Ascending aorta (tissue), 2 donors: ENCODE measurements around the gene P4HTM. TPM values are rescaled to one million over a fixed set of nuclear protein-coding genes. Genes with fewer than 3 reads are reported as not detected.

Source experiments
- DNase-seq, 2 donors: peaks; one replicate each; pipeline ENCODE4 v3.0.0-alpha.2; 2019; ENCODE audit warnings: low spot score in 2 of 2
- H3K27ac ChIP-seq, 2 donors: fragments of 200-600 bp; sonication (generic); one replicate each; pipeline ENCODE4 v1.5.1; 2016 to 2017; ENCODE audit warnings: mild to moderate bottlenecking in 1 of 2
- H3K27me3 ChIP-seq: fragments of 200-600 bp; sonication (generic); one replicate; pipeline ENCODE4 v1.5.1; 2017
- H3K36me3 ChIP-seq, 2 donors: fragments of 200-600 bp; sonication (generic); one replicate each; pipeline ENCODE4 v1.5.1; 2016
- H3K4me1 ChIP-seq, 2 donors: fragments of 200-600 bp; sonication (generic); one replicate each; pipeline ENCODE4 v1.5.1; 2016 to 2017; ENCODE audit warnings: mild to moderate bottlenecking in 1 of 2
- H3K4me3 ChIP-seq, 2 donors: fragments of 200-600 bp; sonication (generic); one replicate each; pipeline ENCODE4 v1.5.1; 2016 to 2017; ENCODE audit warnings: mild to moderate bottlenecking in 1 of 2
- H3K9me3 ChIP-seq, 2 donors: fragments of 200-600 bp; sonication (generic); one replicate each; pipeline ENCODE4 v1.5.1; 2016
- CTCF ChIP-seq, 3 experiments: fragments of 200-600 bp in 2 of 3; fragments of 450-650 bp in 1 of 3; sonication (generic) in 2 of 3; IDR thresholded peaks; one replicate each; pipeline ENCODE4 v1.5.1; 2016 to 2019; ENCODE audit warnings: antibody characterized with exemption in 3 of 3, mild to moderate bottlenecking in 1 of 3, moderate library complexity in 1 of 3
- intact Hi-C: fragments of 100-400 bp; cut with DNase I; formaldehyde crosslinking; loops from one replicate; pipeline ENCODE4 v1.15.1; 2023
- total RNA-seq: library from RNA; depleted of rRNA; stranded (reverse); fragments of >200 nt; gene quantifications from one replicate; pipeline ENCODE4 v1.1.0, GENCODE V29; 2016

P4HTM gene
- total RNA-seq, 1 donor from 2014 or later, result 71.9 TPM

- peaks cover 35 to 44% of the 10 kb centered on the region in 2 donors for H3K36me3 ChIP-seq
- no peak overlapping the region for H3K4me3 ChIP-seq
- DNase-seq, result no peak
- intact Hi-C loops, result no loop called here
- H3K27ac ChIP-seq, result no peak overlapping the region
- TF ChIP-seq CTCF (IDR thresholded peaks at IDR 0.05), result no peak
- H3K27me3 ChIP-seq, result no peaks in the 10 kb centered on the region
- no peaks in the 10 kb centered on the region for H3K9me3 ChIP-seq
- H3K4me1 ChIP-seq, result no peaks in the 10 kb centered on the region
Measured at GRCh38 chr3:48962939-48963338, 27.1 kb upstream of the P4HTM start.

GRCh38 chr3:48963591-48963990, 26.4 kb upstream of the P4HTM start:
- peaks cover 37 to 41% of the 10 kb centered on the region in 2 donors for H3K36me3 ChIP-seq
- TF ChIP-seq CTCF (IDR thresholded peaks at IDR 0.05), result no peak
- intact Hi-C loops, result no loop called here

GRCh38 chr3:48966367-48966766, 23.7 kb upstream of the P4HTM start:
- no peak overlapping the region for H3K27ac ChIP-seq
- intact Hi-C loops, result no loop called here
- H3K27me3 ChIP-seq, result no peaks in the 10 kb centered on the region
- H3K4me1 ChIP-seq, result no peaks in the 10 kb centered on the region
- no peaks in the 10 kb centered on the region for H3K9me3 ChIP-seq
- peaks cover 64 to 66% of the 10 kb centered on the region in 2 donors for H3K36me3 ChIP-seq
- no peak overlapping the region for H3K4me3 ChIP-seq
- TF ChIP-seq CTCF (IDR thresholded peaks at IDR 0.05), result no peak
- DNase-seq, result no peak

More at GRCh38 chr3:48963591-48963990, 26.4 kb upstream of the P4HTM start:
- no peaks in the 10 kb centered on the region for H3K4me1 ChIP-seq
- no peaks in the 10 kb centered on the region for H3K9me3 ChIP-seq
- H3K27me3 ChIP-seq, result no peaks in the 10 kb centered on the region
- no peak for DNase-seq
- no peak overlapping the region for H3K4me3 ChIP-seq
- no peak overlapping the region for H3K27ac ChIP-seq

GRCh38 chr3:48966876-48967361, 23.1 kb upstream of the P4HTM start:
- Histone ChIP-seq H3K27me3 (no peaks in the 10 kb centered on the region), H3K4me3 (no peak overlapping the region), H3K4me1 (no peaks in the 10 kb centered on the region), H3K9me3 (no peaks in the 10 kb centered on the region), H3K27ac (no peak overlapping the region), H3K36me3 (peaks cover 69 to 72% of the 10 kb centered on the region in 2 donors)
- no peak for TF ChIP-seq CTCF (IDR thresholded peaks at IDR 0.05)
- intact Hi-C loops, result no loop called here
- no peak for DNase-seq

- DNase-seq, result no peak
- intact Hi-C loops, result no loop called here
- H3K9me3 ChIP-seq, result no peaks in the 10 kb centered on the region
- TF ChIP-seq CTCF (IDR thresholded peaks at IDR 0.05), result no peak
- H3K36me3 ChIP-seq, result peaks cover 78 to 90% of the 10 kb centered on the region in 2 donors
- H3K27ac ChIP-seq, result no peak overlapping the region
- no peaks in the 10 kb centered on the region for H3K27me3 ChIP-seq
- no peak overlapping the region for H3K4me3 ChIP-seq
- no peaks in the 10 kb centered on the region for H3K4me1 ChIP-seq
Measured at GRCh38 chr3:48970586-48970985, 19.5 kb upstream of the P4HTM start.
